ENCODE measurements around the gene MAGEA9.
"Not testable (repeated sequence)": the region's sequence is repeated elsewhere in the genome, so short reads cannot be mapped to it uniquely, and the experiment has no call there.

Gene MAGEA9

GRCh38 chrX:149831473-149831872 lies 49.7 kb downstream of the MAGEA9 start:
- in situ Hi-C loops (cut with HindIII; ENCODE audit: low pct_ligation_motif_present, low sequenced_read_pairs), result no loop called here
- H3K4me3 ChIP-seq (ENCODE audit: low read depth, low read length), result no peak overlapping the region
- no peaks in the 10 kb centered on the region for H3K27me3 ChIP-seq (replicated peaks)
- H3K27ac ChIP-seq, result no peak overlapping the region
- no peak for DNase-seq
- no peak for TF ChIP-seq CTCF (IDR thresholded peaks at IDR 0.05; ENCODE audit: low read depth, low read length, missing control alignments)
- H3K36me3 ChIP-seq (replicated peaks), result no peaks in the 10 kb centered on the region

- H3K27me3 ChIP-seq (replicated peaks); in situ Hi-C loops (cut with HindIII; ENCODE audit: low pct_ligation_motif_present, low sequenced_read_pairs); H3K4me3 ChIP-seq (ENCODE audit: low read depth, low read length); H3K27ac ChIP-seq; H3K36me3 ChIP-seq (replicated peaks); DNase-seq: not testable (repeated sequence)
These were observed 55.0 kb downstream of the MAGEA9 start for GRCh38 chrX:149836728-149837127.

- no peak for DNase-seq
- TF ChIP-seq CTCF (IDR thresholded peaks at IDR 0.05; ENCODE audit: low read depth, low read length, missing control alignments), result no peak
- H3K36me3 ChIP-seq (replicated peaks), result no peaks in the 10 kb centered on the region
- no peaks in the 10 kb centered on the region for H3K27me3 ChIP-seq (replicated peaks)
- no peak overlapping the region for H3K27ac ChIP-seq
- in situ Hi-C loops (cut with HindIII; ENCODE audit: low pct_ligation_motif_present, low sequenced_read_pairs), result no loop called here
- H3K4me3 ChIP-seq (ENCODE audit: low read depth, low read length), result no peak overlapping the region
These were observed 55.4 kb downstream of the MAGEA9 start for GRCh38 chrX:149837167-149837566.

Data from brain microvascular endothelial cell (primary cell).